OCI-LY3 (cell line): ENCODE measurements around the gene RBM6.

Source experiments
- H2AFZ ChIP-seq: fragments of 200-600, 300-600 bp; shearing (Covaris generic); 2 replicates; pipeline ENCODE4 v1.6.0; 2014; ENCODE audit warnings: antibody characterized with exemption, low read depth, low read length
- H3K27ac ChIP-seq: fragments of 200-600, 300-600 bp; sonication (generic); 2 replicates; pipeline ENCODE4 v1.5.1; 2014; ENCODE audit warnings: mild to moderate bottlenecking, low read length, moderate library complexity, mixed read lengths
- H3K27me3 ChIP-seq: fragments of 200-600, 300-600 bp; sonication (generic); 2 replicates; pipeline ENCODE4 v1.6.1; 2014; ENCODE audit warnings: low read depth, low read length, mixed read lengths
- H3K36me3 ChIP-seq: fragments of 200-600, 300-600 bp; sonication (generic); replicated peaks from 2 replicates; pipeline ENCODE3; 2014; ENCODE audit warnings: low read depth, low read length, mixed read lengths
- H3K4me1 ChIP-seq: fragments of 300-600, 200-600 bp; sonication (generic); 2 replicates; pipeline ENCODE4 v1.6.1; 2014; ENCODE audit warnings: low read length, mixed read lengths
- H3K4me2 ChIP-seq: fragments of 200-600, 300-600 bp; sonication (generic); 2 replicates; pipeline ENCODE4 v1.6.1; 2014; ENCODE audit warnings: low read length, mixed read lengths
- H3K4me3 ChIP-seq: fragments of 300-600, 200-600 bp; sonication (generic); 2 replicates; pipeline ENCODE4 v1.5.1; 2014; ENCODE audit warnings: antibody characterized with exemption, mild to moderate bottlenecking, low read length, moderate library complexity
- H3K79me2 ChIP-seq: fragments of 300-600, 200-600 bp; shearing (Covaris generic); 2 replicates; pipeline ENCODE4 v1.6.1; 2014; ENCODE audit warnings: mild to moderate bottlenecking, low read length, mixed read lengths
- H3K9ac ChIP-seq: fragments of 300-600, 200-600 bp; shearing (Covaris generic); 2 replicates; pipeline ENCODE4 v1.6.0; 2014; ENCODE audit warnings: mild to moderate bottlenecking, low read length, moderate library complexity
- H3K9me3 ChIP-seq: fragments of 200-600, 300-600 bp; shearing (Covaris generic); 2 replicates; pipeline ENCODE4 v1.6.1; 2014; ENCODE audit warnings: low read length, mixed read lengths; ENCODE audit not compliant: insufficient read depth
- H4K20me1 ChIP-seq: fragments of 200-600, 300-600 bp; sonication (generic); 2 replicates; pipeline ENCODE4 v1.6.1; 2016; ENCODE audit warnings: low read length, mixed read lengths; ENCODE audit not compliant: insufficient read depth
- EZH2phosphoT487 ChIP-seq: fragments of 200-600 bp; shearing (Covaris generic); IDR thresholded peaks from 2 replicates; pipeline ENCODE4 v1.6.1; 2018; ENCODE audit warnings: antibody characterized with exemption, mixed run types, low read depth
- TF ChIP-seq, protein P1 (sequence below): fragments of 200-600, 300-600 bp; sonication (generic); IDR thresholded peaks from 2 replicates; pipeline ENCODE4 v1.5.1; 2014; ENCODE audit warnings: antibody characterized with exemption, low read length, low read depth

RBM6 gene

DNA sequence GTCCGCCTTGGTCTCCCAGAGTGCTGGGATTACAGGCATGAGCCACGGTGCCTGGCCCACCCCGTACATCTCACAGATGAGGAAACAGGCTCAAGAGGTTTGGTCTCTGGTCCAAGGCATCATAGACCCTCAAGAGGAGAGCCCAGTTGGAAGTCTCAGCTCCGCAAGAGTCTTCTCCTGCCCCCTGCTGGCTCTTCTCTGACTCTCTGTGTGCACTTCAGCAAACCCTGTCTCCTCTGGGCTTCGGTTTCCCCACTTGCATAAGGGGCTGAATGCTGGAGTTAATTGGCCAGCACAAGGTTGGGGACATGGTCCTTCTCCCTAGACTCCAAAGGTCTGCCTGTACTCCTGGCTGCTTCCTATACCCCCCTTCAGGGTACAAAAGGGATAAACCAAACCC lies 40.1 kb upstream of the RBM6 start:
- Histone ChIP-seq H3K27ac (no peak overlapping the region), H3K79me2 (no peaks in the 10 kb centered on the region), H2AFZ (no peak overlapping the region), H4K20me1 (no peaks in the 10 kb centered on the region), H3K4me2 (no peak overlapping the region), H3K36me3 (no peaks in the 10 kb centered on the region), H3K4me1 (peaks cover 10% of the 10 kb centered on the region), H3K9ac (no peak overlapping the region), H3K4me3 (no peak overlapping the region), H3K27me3 (no peaks in the 10 kb centered on the region), H3K9me3 (no peaks in the 10 kb centered on the region)
- TF ChIP-seq EZH2phosphoT487 = no peak
- TF ChIP-seq, protein P1, sequence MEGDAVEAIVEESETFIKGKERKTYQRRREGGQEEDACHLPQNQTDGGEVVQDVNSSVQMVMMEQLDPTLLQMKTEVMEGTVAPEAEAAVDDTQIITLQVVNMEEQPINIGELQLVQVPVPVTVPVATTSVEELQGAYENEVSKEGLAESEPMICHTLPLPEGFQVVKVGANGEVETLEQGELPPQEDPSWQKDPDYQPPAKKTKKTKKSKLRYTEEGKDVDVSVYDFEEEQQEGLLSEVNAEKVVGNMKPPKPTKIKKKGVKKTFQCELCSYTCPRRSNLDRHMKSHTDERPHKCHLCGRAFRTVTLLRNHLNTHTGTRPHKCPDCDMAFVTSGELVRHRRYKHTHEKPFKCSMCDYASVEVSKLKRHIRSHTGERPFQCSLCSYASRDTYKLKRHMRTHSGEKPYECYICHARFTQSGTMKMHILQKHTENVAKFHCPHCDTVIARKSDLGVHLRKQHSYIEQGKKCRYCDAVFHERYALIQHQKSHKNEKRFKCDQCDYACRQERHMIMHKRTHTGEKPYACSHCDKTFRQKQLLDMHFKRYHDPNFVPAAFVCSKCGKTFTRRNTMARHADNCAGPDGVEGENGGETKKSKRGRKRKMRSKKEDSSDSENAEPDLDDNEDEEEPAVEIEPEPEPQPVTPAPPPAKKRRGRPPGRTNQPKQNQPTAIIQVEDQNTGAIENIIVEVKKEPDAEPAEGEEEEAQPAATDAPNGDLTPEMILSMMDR = peak; percentile 51

DNA sequence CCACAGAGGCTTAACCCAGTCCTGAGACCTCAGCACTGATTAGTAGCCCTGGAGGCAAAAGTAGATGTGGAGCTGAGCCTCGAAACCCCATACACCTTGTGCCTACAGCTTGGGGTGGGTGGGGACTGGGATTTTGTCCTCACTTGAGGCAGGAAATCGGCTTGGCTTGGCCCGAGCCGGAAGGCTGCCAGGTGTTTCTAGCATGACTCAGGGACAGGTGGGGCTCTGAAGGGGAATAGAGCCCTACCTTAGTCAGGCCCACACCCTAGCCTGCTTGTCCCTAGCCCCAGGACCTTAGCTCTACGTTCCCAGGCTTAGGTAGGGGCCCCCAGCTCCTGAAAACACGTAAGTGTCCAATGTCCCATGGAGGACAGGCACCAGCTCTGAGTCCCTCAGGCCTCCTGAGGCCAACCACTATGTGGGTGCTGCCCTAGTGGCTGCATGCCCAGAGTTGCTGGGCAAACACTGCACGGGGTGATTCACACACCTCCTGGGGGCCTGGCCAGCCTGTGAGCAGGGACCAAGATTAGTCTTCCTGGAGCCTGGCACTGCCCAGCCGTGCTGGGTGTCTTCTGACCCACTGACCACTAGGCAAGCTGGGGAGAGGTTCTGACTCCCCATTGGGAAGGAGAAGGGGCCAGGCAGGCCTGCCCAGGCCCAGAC lies 39.3 kb upstream of the RBM6 start:
- no peak overlapping the region for H2AFZ ChIP-seq
- H4K20me1 ChIP-seq = no peaks in the 10 kb centered on the region
- no peak overlapping the region for H3K4me2 ChIP-seq
- no peaks in the 10 kb centered on the region for H3K27me3 ChIP-seq
- no peak overlapping the region for H3K4me3 ChIP-seq
- no peak overlapping the region for H3K27ac ChIP-seq
- peaks cover 18% of the 10 kb centered on the region for H3K4me1 ChIP-seq
- no peaks in the 10 kb centered on the region for H3K79me2 ChIP-seq
- H3K9me3 ChIP-seq = no peaks in the 10 kb centered on the region
- no peak overlapping the region for H3K9ac ChIP-seq
- TF ChIP-seq, protein P1 = no peak
- TF ChIP-seq EZH2phosphoT487 = no peak
- H3K36me3 ChIP-seq = no peaks in the 10 kb centered on the region

DNA sequence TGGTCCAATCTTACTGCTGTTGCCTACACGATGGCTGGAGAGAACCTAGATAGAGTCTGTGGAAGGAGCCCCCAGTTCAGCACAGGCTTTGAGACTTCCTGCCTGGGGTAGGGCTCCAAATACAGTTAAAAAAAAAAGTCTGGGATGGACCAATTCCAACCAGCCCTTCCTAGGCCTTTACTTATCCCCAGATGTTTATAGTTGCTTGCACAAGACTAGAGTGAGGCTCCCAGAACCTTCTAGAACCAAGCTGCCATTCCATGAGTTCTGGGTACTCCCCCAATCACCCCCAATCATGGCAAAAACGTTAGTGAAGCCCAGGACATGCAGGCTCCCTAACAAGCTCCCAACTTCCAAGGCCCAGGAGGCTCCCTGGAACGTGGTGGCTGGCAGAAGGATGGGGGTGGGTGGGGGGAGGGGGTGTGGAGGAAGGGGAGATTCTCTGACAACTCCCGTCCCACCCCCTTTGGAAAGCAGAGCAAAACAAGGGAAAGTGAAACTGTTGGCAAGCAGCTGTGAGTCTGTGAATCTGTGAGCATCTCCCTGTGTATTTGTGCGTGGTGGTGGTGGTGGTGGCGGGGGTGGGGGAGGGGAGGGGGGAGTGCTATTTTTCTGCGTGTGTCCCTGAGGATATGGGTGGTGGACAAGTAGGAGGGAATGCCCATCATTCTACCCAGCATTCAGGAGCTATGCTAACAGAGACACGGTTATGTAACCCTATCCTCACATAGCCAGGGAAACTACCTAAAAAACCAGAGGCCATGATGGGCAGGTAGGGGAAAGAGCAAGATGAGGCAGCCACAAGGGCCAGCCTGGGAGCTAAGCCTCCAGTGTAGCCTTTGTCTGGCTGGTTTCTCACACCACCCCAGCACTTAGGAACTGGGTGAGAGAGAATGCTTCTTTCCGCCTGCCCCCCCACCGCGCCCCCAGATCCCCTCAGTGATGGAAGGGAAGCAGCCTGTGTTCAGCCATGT lies 38.3 kb upstream of the RBM6 start:
- H3K27ac ChIP-seq = no peak overlapping the region
- no peak for TF ChIP-seq EZH2phosphoT487
- no peaks in the 10 kb centered on the region for H3K79me2 ChIP-seq

DNA sequence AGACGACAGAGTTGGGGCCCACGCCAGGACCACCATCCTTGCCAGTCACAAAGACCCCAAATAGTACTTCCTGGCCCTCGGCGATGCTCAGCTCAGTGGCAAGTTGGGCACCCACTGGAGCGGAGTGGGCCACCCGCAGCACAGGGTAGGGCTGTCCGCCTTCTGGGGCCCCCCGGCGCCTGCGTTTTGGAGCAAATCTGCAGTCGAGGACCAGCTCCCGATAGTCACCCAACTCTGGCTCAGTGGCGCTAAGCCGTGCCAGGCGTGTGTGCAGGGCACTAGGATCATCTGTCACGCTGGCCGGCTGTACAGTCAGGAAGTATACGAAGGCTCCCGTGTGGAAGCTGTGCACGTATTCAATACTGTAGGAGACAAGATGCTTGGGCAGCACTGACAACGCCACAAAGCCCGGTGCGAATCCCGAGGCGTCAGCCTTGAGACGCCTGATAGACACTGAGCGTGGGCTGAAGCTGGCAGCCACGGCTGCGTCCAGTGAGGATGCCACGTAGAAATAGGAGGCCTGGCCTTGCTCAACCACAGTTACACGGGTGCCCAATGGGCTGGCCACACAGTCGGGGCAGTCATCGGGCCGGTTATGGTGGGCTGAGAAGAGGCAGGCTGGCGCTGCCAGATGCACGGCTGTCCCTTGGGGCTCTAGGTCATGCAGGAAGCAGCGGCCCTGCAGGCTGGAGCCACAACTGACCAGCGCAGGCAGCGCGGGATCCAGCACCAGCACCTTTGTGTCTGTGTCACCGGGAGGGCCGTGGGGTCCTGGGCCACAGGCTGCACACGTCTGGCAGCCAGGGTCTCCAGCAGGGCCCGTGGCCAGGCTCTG lies 37.2 kb upstream of the RBM6 start:
- Histone ChIP-seq H3K9me3 (no peaks in the 10 kb centered on the region), H3K9ac (no peak overlapping the region), H3K4me3 (no peak overlapping the region), H4K20me1 (no peaks in the 10 kb centered on the region), H3K79me2 (no peaks in the 10 kb centered on the region), H3K27ac (no peak overlapping the region), H3K36me3 (no peaks in the 10 kb centered on the region), H2AFZ (no peak overlapping the region), H3K4me1 (peaks cover 29% of the 10 kb centered on the region), H3K27me3 (no peaks in the 10 kb centered on the region), H3K4me2 (no peak overlapping the region)
- TF ChIP-seq, protein P1 = no peak
- TF ChIP-seq EZH2phosphoT487 = no peak

More for the DNA sequence above, 38.3 kb upstream of the RBM6 start:
- H2AFZ ChIP-seq = no peak overlapping the region
- H3K4me1 ChIP-seq = peaks cover 29% of the 10 kb centered on the region
- H3K4me2 ChIP-seq = no peak overlapping the region
- H3K4me3 ChIP-seq = no peak overlapping the region
- H3K36me3 ChIP-seq = no peaks in the 10 kb centered on the region
- H3K9ac ChIP-seq = no peak overlapping the region
- no peaks in the 10 kb centered on the region for H4K20me1 ChIP-seq
- H3K27me3 ChIP-seq = no peaks in the 10 kb centered on the region
- no peaks in the 10 kb centered on the region for H3K9me3 ChIP-seq
